Lung (tissue), 12 donors: ENCODE measurements around the gene RECK. TPM values are rescaled to one million over a fixed set of nuclear protein-coding genes. Genes with fewer than 3 reads are reported as not detected.

Experiments used
- ATAC-seq: fragments of 200-7000 bp; cut with Tn5 transposase; one replicate; pipeline ENCODE4 v1.9.1; 2020; ENCODE audit warnings: moderate number of reproducible peaks; ENCODE audit not compliant: insufficient read depth, low FRiP score
- DNase-seq, 3 donors: peaks; one replicate each; pipeline ENCODE4 v3.0.0-alpha.2; 2013 to 2017
- H3K27ac ChIP-seq, 2 donors: one replicate each; pipeline ENCODE4 v1.5.1; 2013; ENCODE audit warnings: mild to moderate bottlenecking in 2 of 2, moderate library complexity in 2 of 2, control low read depth in 1 of 2, inconsistent platforms in 1 of 2, low read depth in 1 of 2, low read length in 1 of 2
- H3K27me3 ChIP-seq, 3 donors: one replicate each; pipeline ENCODE4 v1.5.1; 2013; ENCODE audit warnings: low read length in 2 of 3; ENCODE audit not compliant: control insufficient read depth in 3 of 3, insufficient read depth in 3 of 3
- H3K36me3 ChIP-seq, 4 donors: one replicate each; pipeline ENCODE4 v1.5.1; 2013; ENCODE audit warnings: low read length in 4 of 4, mild to moderate bottlenecking in 1 of 4, moderate library complexity in 1 of 4; ENCODE audit not compliant: control insufficient read depth in 4 of 4, insufficient read depth in 4 of 4
- H3K4me1 ChIP-seq, 5 donors: one replicate each; pipeline ENCODE4 v1.5.1; 2013; ENCODE audit warnings: low read length in 5 of 5, mild to moderate bottlenecking in 2 of 5, moderate library complexity in 1 of 5; ENCODE audit not compliant: control insufficient read depth in 5 of 5, insufficient read depth in 5 of 5
- H3K4me3 ChIP-seq: one replicate; pipeline ENCODE4 v1.5.1; 2013; ENCODE audit warnings: mild to moderate bottlenecking, control low read depth, moderate library complexity
- H3K9ac ChIP-seq, 2 donors: one replicate each; pipeline ENCODE4 v1.5.1; 2013; ENCODE audit warnings: low read length in 2 of 2, control low read depth in 1 of 2; ENCODE audit not compliant: insufficient read depth in 1 of 2
- H3K9me3 ChIP-seq, 4 donors: one replicate each; pipeline ENCODE4 v1.5.1; 2013; ENCODE audit warnings: low read length in 3 of 4, mild to moderate bottlenecking in 1 of 4, moderate library complexity in 1 of 4; ENCODE audit not compliant: control insufficient read depth in 4 of 4, insufficient read depth in 3 of 4
- CTCF ChIP-seq: IDR thresholded peaks from 2 replicates; pipeline ENCODE4 v1.5.1; 2012; ENCODE audit warnings: mild to moderate bottlenecking; ENCODE audit errors: control extremely low read depth, extremely low read depth
- WGBS, 2 donors: extraction: QIAGEN DNeasy Blood & Tissue Kit; methylation state at CpG; one replicate each; pipeline ENCODE4 v1.1.7; 2013; 5-methylcytosine and 5-hydroxymethylcytosine counted together
- polyA plus RNA-seq, 2 donors: library from polyadenylated mRNA; stranded (reverse); fragments of 200-250 nt; gene quantifications; one replicate each; pipeline ENCODE4 v1.2.1, GENCODE V29; 2013
- total RNA-seq, 2 donors: library from RNA; depleted of rRNA in 1 of 2; stranded (reverse); fragments of >200 nt in 1 of 2; gene quantifications; one replicate each; pipeline ENCODE4 v1.2.1, GENCODE V29; 2014 to 2021
- donor health status: control.
- donor health status: control.
- donor health status: Bipolar disorder and iron deficiency.
- donor health status: healthy.
- donor health status: DM: yes; HTN: yes; CAD: no.

RECK gene
- total and polyA plus RNA-seq, 4 donors: 4.5 to 19.3 (median 12.0) TPM

GRCh38 chr9:36150574-36151315 lies 114.0 kb downstream of the RECK start:
- no peak overlapping the region for H3K4me3 ChIP-seq
- H3K9ac ChIP-seq: no peak overlapping the region
- peaks cover 0 to 2% (median 0%) of the 10 kb centered on the region in 4 donors for H3K36me3 ChIP-seq
- peaks cover 0 to 2% (median 0%) of the 10 kb centered on the region in 4 donors for H3K9me3 ChIP-seq
- no peak for ATAC-seq
- H3K27ac ChIP-seq: peak overlapping the region in 1 of 2 donors; percentile 85
- 26 to 54% methylated on average over 4 of the region's 4 CpGs for WGBS, 2 donors
- no peak for DNase-seq
- TF ChIP-seq CTCF: no peak
- H3K4me1 ChIP-seq: peaks cover 0 to 14% (median 9%) of the 10 kb centered on the region in 5 donors
- no peaks in the 10 kb centered on the region for H3K27me3 ChIP-seq

- TF ChIP-seq CTCF: no peak
- WGBS, 2 donors: 26 to 49% methylated on average over 14 of the region's 14 CpGs
- peak; percentile 71 for ATAC-seq
- DNase-seq: peak in 2 of 3 donors; percentile 23 to 44
- Histone ChIP-seq H3K4me3 (no peak overlapping the region), H3K4me1 (peaks cover 0 to 14% (median 10%) of the 10 kb centered on the region in 5 donors), H3K9me3 (peaks cover 0 to 2% (median 0%) of the 10 kb centered on the region in 4 donors), H3K9ac (no peak overlapping the region), H3K27me3 (no peaks in the 10 kb centered on the region), H3K27ac (peak overlapping the region; percentile 47 to 85), H3K36me3 (peaks cover 0 to 3% (median under 1%) of the 10 kb centered on the region in 4 donors)
These were observed 114.8 kb downstream of the RECK start for GRCh38 chr9:36151316-36152210.

GRCh38 chr9:36152741-36153438 lies 116.2 kb downstream of the RECK start:
- peaks cover 0 to 14% (median 7%) of the 10 kb centered on the region in 5 donors for H3K4me1 ChIP-seq

More at GRCh38 chr9:36152741-36153438, 116.2 kb downstream of the RECK start:
- peaks cover 0 to 3% (median under 1%) of the 10 kb centered on the region in 4 donors for H3K36me3 ChIP-seq
- peaks cover 0 to 2% (median 0%) of the 10 kb centered on the region in 4 donors for H3K9me3 ChIP-seq
- WGBS, 2 donors: 88 to 89% methylated on average over 10 of the region's 10 CpGs
- no peak for TF ChIP-seq CTCF
- no peaks in the 10 kb centered on the region for H3K27me3 ChIP-seq
- peak overlapping the region in 1 of 2 donors; percentile 23 for H3K27ac ChIP-seq
- no peak overlapping the region for H3K9ac ChIP-seq
- ATAC-seq: no peak
- no peak overlapping the region for H3K4me3 ChIP-seq
- no peak for DNase-seq
